ENCODE measurements around the gene TTLL11. TPM values are rescaled to one million over a fixed set of nuclear protein-coding genes. Genes with fewer than 3 reads are reported as not detected.
"Not testable (repeated sequence)": the region's sequence is repeated elsewhere in the genome, so short reads cannot be mapped to it uniquely, and the experiment has no call there.

The TTLL11 gene
- total RNA-seq, 1 donor from 2014 or later, result 9.5 TPM

- no peak for DNase-seq (ENCODE audit: low spot score)
Observed at GRCh38 chr9:122007837-122008236, 85.3 kb downstream of the TTLL11 start.

GRCh38 chr9:122005597-122005996, 87.5 kb downstream of the TTLL11 start:
- DNase-seq (ENCODE audit: low spot score), result no peak

- no peak for DNase-seq (ENCODE audit: low spot score)
Observed at GRCh38 chr9:122004589-122004988, 88.5 kb downstream of the TTLL11 start.

- DNase-seq (ENCODE audit: low spot score), result no peak
Observed at GRCh38 chr9:122001491-122002201, 91.5 kb downstream of the TTLL11 start.

GRCh38 chr9:122000526-122000925, 92.6 kb downstream of the TTLL11 start:
- not testable (repeated sequence) for DNase-seq (ENCODE audit: low spot score)

- no peak for DNase-seq (ENCODE audit: low spot score)
Observed at GRCh38 chr9:121999556-121999955, 93.6 kb downstream of the TTLL11 start.

GRCh38 chr9:121998513-121999049, 94.5 kb downstream of the TTLL11 start:
- no peak for DNase-seq (ENCODE audit: low spot score)

GRCh38 chr9:121997791-121998190, 95.3 kb downstream of the TTLL11 start:
- no peak for DNase-seq (ENCODE audit: low spot score)

- no peak for DNase-seq (ENCODE audit: low spot score)
Observed at GRCh38 chr9:121996783-121997182, 96.3 kb downstream of the TTLL11 start.

GRCh38 chr9:121995997-121996396, 97.1 kb downstream of the TTLL11 start:
- DNase-seq (ENCODE audit: low spot score), result no peak

GRCh38 chr9:121992571-121993212, 100.4 kb downstream of the TTLL11 start:
- no peak for DNase-seq (ENCODE audit: low spot score)

- DNase-seq (ENCODE audit: low spot score), result no peak
Observed at GRCh38 chr9:121991307-121991661, 101.8 kb downstream of the TTLL11 start.

GRCh38 chr9:121990600-121991306, 102.4 kb downstream of the TTLL11 start:
- DNase-seq (ENCODE audit: low spot score), result no peak

- DNase-seq (ENCODE audit: low spot score), result no peak
Observed at GRCh38 chr9:121989010-121989409, 104.1 kb downstream of the TTLL11 start.

- no peak for DNase-seq (ENCODE audit: low spot score)
Observed at GRCh38 chr9:121987314-121987713, 105.8 kb downstream of the TTLL11 start.

GRCh38 chr9:121985792-121986494, 107.2 kb downstream of the TTLL11 start:
- DNase-seq (ENCODE audit: low spot score), result no peak

GRCh38 chr9:121984726-121985402, 108.2 kb downstream of the TTLL11 start:
- DNase-seq (ENCODE audit: low spot score), result no peak

GRCh38 chr9:121983736-121984135, 109.4 kb downstream of the TTLL11 start:
- no peak for DNase-seq (ENCODE audit: low spot score)

GRCh38 chr9:121981118-121981883, 111.8 kb downstream of the TTLL11 start:
- no peak for DNase-seq (ENCODE audit: low spot score)

GRCh38 chr9:121980665-121981064, 112.4 kb downstream of the TTLL11 start:
- DNase-seq (ENCODE audit: low spot score), result not testable (repeated sequence)
